Measurements from ENCODE around the gene KIF18A. TPM values are rescaled to one million over a fixed set of nuclear protein-coding genes. Genes with fewer than 3 reads are reported as not detected.
A peak's percentile ranks its signal among the peaks of the same experiment; 100 is the strongest.

KIF18A gene
- total RNA-seq, 1 experiment from 2014 or later, result 117 TPM

- POLR2A ChIA-PET (ENCODE audit: low non-redundant PET), result no interaction called here
- no peak overlapping the region for H3K27ac ChIP-seq (ENCODE audit: low read depth, low read length, poor library complexity, severe bottlenecking)
- TF ChIP-seq CTCF (conservative IDR thresholded peaks at IDR 0.05; ENCODE audit: low read depth, low read length) (no peak), EZH2 (IDR thresholded peaks at IDR 0.05; ENCODE audit: borderline replicate concordance, low read depth, low read length, poor library complexity, severe bottlenecking) (no peak)
- no peak for DNase-seq (ENCODE audit: low spot score)
- no peaks in the 10 kb centered on the region for H3K36me3 ChIP-seq (ENCODE audit: insufficient read depth, low read length, poor library complexity, severe bottlenecking)
- H3K27me3 ChIP-seq (replicated peaks; ENCODE audit: insufficient read depth, low read depth, low read length, poor library complexity), result no peaks in the 10 kb centered on the region
- H3K4me1 ChIP-seq (ENCODE audit: insufficient read depth, low read length, poor library complexity, severe bottlenecking), result peaks cover 9% of the 10 kb centered on the region
- intact Hi-C loops (cut with micrococcal nuclease; ENCODE audit: unreplicated experiment), result no loop called here
- no peak overlapping the region for H3K4me3 ChIP-seq (ENCODE audit: low read depth, low read length, poor library complexity, severe bottlenecking)
- H3K9me3 ChIP-seq (ENCODE audit: low read depth, low read length, poor library complexity, severe bottlenecking), result no peaks in the 10 kb centered on the region
- BruUV-seq (replicated peaks), result no TSS peak
- CTCF ChIA-PET, result interaction anchor here (0.5 kb wide), 1 partner anchor 514 kb away, joined by 4 read pairs; no protein-coding TSS in a partner anchor
Observed at GRCh38 chr11:28009996-28010395, 98.0 kb downstream of the KIF18A start.

DNA sequence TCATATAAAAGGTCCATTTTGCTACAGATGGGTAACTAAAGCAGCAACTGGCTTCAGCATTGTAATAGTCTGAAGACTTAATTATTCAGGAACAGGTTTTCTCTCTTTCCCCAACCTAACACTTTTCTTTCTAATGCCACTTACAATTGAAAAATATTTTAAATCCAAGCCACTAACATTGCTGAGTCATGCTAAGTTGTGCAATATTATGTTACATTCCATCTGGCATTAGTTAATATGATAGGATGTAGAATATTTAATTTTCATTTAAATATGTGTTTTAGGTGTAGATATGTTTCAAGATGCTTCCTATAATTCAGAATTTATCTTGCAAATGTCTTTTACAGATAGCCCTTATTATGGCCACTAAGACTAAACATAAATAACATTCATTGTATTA lies 98.6 kb downstream of the KIF18A start:
- intact Hi-C loops (cut with micrococcal nuclease; ENCODE audit: unreplicated experiment), result no loop called here
- ChIA-PET POLR2A (ENCODE audit: low non-redundant PET) (no interaction called here), CTCF (interaction anchor here (0.5 kb wide), 1 partner anchor 514 kb away, joined by 4 read pairs; no protein-coding TSS in a partner anchor)
- no peaks in the 10 kb centered on the region for H3K36me3 ChIP-seq (ENCODE audit: insufficient read depth, low read length, poor library complexity, severe bottlenecking)
- no peak overlapping the region for H3K27ac ChIP-seq (ENCODE audit: low read depth, low read length, poor library complexity, severe bottlenecking)
- no peaks in the 10 kb centered on the region for H3K9me3 ChIP-seq (ENCODE audit: low read depth, low read length, poor library complexity, severe bottlenecking)
- peak; percentile 51 for DNase-seq (ENCODE audit: low spot score)
- no peak overlapping the region for H3K4me3 ChIP-seq (ENCODE audit: low read depth, low read length, poor library complexity, severe bottlenecking)
- no TSS peak for BruUV-seq (replicated peaks)
- TF ChIP-seq EZH2 (IDR thresholded peaks at IDR 0.05; ENCODE audit: borderline replicate concordance, low read depth, low read length, poor library complexity, severe bottlenecking), result no peak
- TF ChIP-seq CTCF (conservative IDR thresholded peaks at IDR 0.05; ENCODE audit: low read depth, low read length), result no peak
- peaks cover 9% of the 10 kb centered on the region for H3K4me1 ChIP-seq (ENCODE audit: insufficient read depth, low read length, poor library complexity, severe bottlenecking)
- H3K27me3 ChIP-seq (replicated peaks; ENCODE audit: insufficient read depth, low read depth, low read length, poor library complexity), result no peaks in the 10 kb centered on the region

GRCh38 chr11:28003615-28004014 lies 104.3 kb downstream of the KIF18A start:
- Histone ChIP-seq H3K27me3 (replicated peaks; ENCODE audit: insufficient read depth, low read depth, low read length, poor library complexity) (no peaks in the 10 kb centered on the region), H3K27ac (ENCODE audit: low read depth, low read length, poor library complexity, severe bottlenecking) (no peak overlapping the region), H3K9me3 (ENCODE audit: low read depth, low read length, poor library complexity, severe bottlenecking) (peaks cover 28% of the 10 kb centered on the region), H3K4me3 (ENCODE audit: low read depth, low read length, poor library complexity, severe bottlenecking) (no peak overlapping the region), H3K36me3 (ENCODE audit: insufficient read depth, low read length, poor library complexity, severe bottlenecking) (no peaks in the 10 kb centered on the region), H3K4me1 (ENCODE audit: insufficient read depth, low read length, poor library complexity, severe bottlenecking) (no peaks in the 10 kb centered on the region)
- CTCF ChIA-PET, result no interaction called here
- POLR2A ChIA-PET (ENCODE audit: low non-redundant PET), result no interaction called here
- intact Hi-C loops (cut with micrococcal nuclease; ENCODE audit: unreplicated experiment), result no loop called here
- no TSS peak for BruUV-seq (replicated peaks)
- no peak for DNase-seq (ENCODE audit: low spot score)
- peak; percentile 29 for TF ChIP-seq EZH2 (IDR thresholded peaks at IDR 0.05; ENCODE audit: borderline replicate concordance, low read depth, low read length, poor library complexity, severe bottlenecking)
- no peak for TF ChIP-seq CTCF (conservative IDR thresholded peaks at IDR 0.05; ENCODE audit: low read depth, low read length)

All from A673 (cell line).